ENCODE data around the gene TEAD4.

Gene TEAD4

GRCh38 chr12:2963760-2964292 lies 4.6 kb downstream of the TEAD4 start:
- ChIA-PET CTCF (interaction anchor here (1.0 kb wide), 1 partner anchor 14 kb away, joined by 3 read pairs; no protein-coding TSS in a partner anchor), POLR2A (interaction anchor here (1.2 kb wide), 1 partner anchor 73 kb away, joined by 3 read pairs; the partner anchor contains the start of gene TULP3)
- TF ChIP-seq TARDBP (IDR thresholded peaks at IDR 0.05) (no peak), FOXK2 (IDR thresholded peaks at IDR 0.05) (no peak), ARNT (IDR thresholded peaks at IDR 0.05) (no peak), FOXM1 (IDR thresholded peaks at IDR 0.05; ENCODE audit: borderline replicate concordance) (no peak), LEF1 (IDR thresholded peaks at IDR 0.05; ENCODE audit: borderline replicate concordance) (no peak), BHLHE40 (IDR thresholded peaks at IDR 0.05; ENCODE audit: borderline replicate concordance) (no peak), SP1 (IDR thresholded peaks at IDR 0.05) (no peak), SUZ12 (IDR thresholded peaks at IDR 0.05) (no peak), L3MBTL2 (conservative IDR thresholded peaks at IDR 0.05) (no peak), CTBP1 (IDR thresholded peaks at IDR 0.05; ENCODE audit: borderline replicate concordance) (no peak)
- TF ChIP-seq, protein P1, sequence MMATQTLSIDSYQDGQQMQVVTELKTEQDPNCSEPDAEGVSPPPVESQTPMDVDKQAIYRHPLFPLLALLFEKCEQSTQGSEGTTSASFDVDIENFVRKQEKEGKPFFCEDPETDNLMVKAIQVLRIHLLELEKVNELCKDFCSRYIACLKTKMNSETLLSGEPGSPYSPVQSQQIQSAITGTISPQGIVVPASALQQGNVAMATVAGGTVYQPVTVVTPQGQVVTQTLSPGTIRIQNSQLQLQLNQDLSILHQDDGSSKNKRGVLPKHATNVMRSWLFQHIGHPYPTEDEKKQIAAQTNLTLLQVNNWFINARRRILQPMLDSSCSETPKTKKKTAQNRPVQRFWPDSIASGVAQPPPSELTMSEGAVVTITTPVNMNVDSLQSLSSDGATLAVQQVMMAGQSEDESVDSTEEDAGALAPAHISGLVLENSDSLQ (IDR thresholded peaks at IDR 0.05): no peak
- DNase-seq (ENCODE audit: extremely low spot score): no peak

DNA sequence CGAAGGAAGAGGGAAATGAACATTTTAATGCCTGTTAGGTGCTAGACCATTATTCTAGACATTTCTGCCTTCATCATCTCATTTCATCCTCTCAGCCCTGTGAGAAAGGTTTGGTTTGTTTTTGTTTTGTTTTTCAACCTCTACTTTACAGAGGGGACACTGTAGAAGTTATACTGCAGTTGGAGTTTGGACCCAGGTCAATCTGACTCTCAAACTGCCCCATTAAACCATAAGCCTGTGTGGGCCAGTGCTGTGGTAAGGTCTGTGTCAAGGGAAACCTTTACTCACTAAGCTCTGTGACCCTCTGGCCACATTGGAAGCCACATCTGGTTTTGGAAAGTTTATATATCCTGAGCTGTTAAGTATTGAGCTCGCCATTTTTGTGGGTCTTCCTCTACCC lies 8.5 kb downstream of the TEAD4 start:
- POLR2A ChIA-PET: no interaction called here
- no peak for TF ChIP-seq ARNT (IDR thresholded peaks at IDR 0.05)
- CTCF ChIA-PET: interaction anchor here (0.6 to 0.7 kb wide), 2 partner anchors 46 to 236 kb away, joined by 3 read pairs; no protein-coding TSS in a partner anchor
- DNase-seq (ENCODE audit: extremely low spot score): no peak

DNA sequence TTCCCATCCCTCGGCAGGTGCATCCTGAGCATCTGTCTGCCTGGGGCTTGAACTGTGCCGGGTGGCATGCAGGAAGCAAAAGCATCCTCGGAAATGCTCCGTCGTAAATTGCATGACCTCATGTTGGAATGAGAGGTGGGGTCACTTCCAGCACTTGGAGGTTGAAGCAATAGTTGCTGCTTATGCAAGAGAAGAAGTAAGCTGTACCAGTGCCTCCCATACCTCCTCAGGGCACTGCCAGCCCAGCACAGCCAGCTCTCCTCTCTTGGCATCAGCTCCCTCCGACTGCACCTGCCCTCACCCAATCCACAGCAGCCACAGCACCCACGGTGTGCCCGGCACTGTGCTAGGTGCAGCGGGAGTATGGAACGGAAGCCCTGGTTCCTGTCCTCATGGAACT lies 11.5 kb downstream of the TEAD4 start:
- CTCF ChIA-PET: no interaction called here
- DNase-seq (ENCODE audit: extremely low spot score): no peak
- POLR2A ChIA-PET: no interaction called here
- TF ChIP-seq ARNT (IDR thresholded peaks at IDR 0.05): no peak
- TF ChIP-seq ELF4 (IDR thresholded peaks at IDR 0.05): no peak
- no peak for TF ChIP-seq ZNF384 (IDR thresholded peaks at IDR 0.05)
- TF ChIP-seq L3MBTL2 (conservative IDR thresholded peaks at IDR 0.05): no peak
- no peak for TF ChIP-seq BHLHE40 (IDR thresholded peaks at IDR 0.05; ENCODE audit: borderline replicate concordance)
- no peak for TF ChIP-seq HDGF (IDR thresholded peaks at IDR 0.05; ENCODE audit: borderline replicate concordance)
- TF ChIP-seq CTBP1 (IDR thresholded peaks at IDR 0.05; ENCODE audit: borderline replicate concordance): no peak
- TF ChIP-seq SP1 (IDR thresholded peaks at IDR 0.05): no peak
- TF ChIP-seq SUZ12 (IDR thresholded peaks at IDR 0.05): no peak
- TF ChIP-seq FOXM1 (IDR thresholded peaks at IDR 0.05; ENCODE audit: borderline replicate concordance): no peak
- TF ChIP-seq, protein P1 (IDR thresholded peaks at IDR 0.05): no peak
- no peak for TF ChIP-seq LEF1 (IDR thresholded peaks at IDR 0.05; ENCODE audit: borderline replicate concordance)
- no peak for TF ChIP-seq FOXK2 (IDR thresholded peaks at IDR 0.05)
- no peak for TF ChIP-seq FOXA1 (IDR thresholded peaks at IDR 0.05)
- no peak for TF ChIP-seq NFRKB (IDR thresholded peaks at IDR 0.05)

DNA sequence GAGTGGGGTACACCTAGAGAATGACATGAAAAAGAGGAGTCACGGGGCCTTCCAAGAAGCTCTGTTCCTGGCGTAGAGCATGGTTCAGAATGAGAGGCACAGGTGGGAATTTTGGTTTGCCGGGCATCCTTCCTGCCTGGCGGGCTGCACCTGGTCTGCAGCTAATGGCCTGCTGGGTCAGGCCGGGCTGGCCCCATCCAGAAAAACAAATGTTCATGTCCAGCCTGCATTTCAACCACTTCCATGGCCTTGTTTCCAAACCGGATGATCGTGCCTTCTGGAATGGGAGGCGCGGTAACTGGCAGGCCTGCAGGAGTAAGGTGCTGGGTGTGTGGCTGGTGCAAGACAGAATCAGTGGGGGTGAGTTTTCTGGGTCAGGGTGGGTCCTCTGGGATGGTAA lies 14.4 kb downstream of the TEAD4 start:
- POLR2A ChIA-PET: no interaction called here

GRCh38 chr12:2974560-2974971 lies 15.4 kb downstream of the TEAD4 start:
- no peak for DNase-seq (ENCODE audit: extremely low spot score)
- no peak for TF ChIP-seq ELF4 (IDR thresholded peaks at IDR 0.05)
- TF ChIP-seq LEF1 (IDR thresholded peaks at IDR 0.05; ENCODE audit: borderline replicate concordance): no peak
- no peak for TF ChIP-seq ARNT (IDR thresholded peaks at IDR 0.05)
- no peak for TF ChIP-seq FOXK2 (IDR thresholded peaks at IDR 0.05)
- TF ChIP-seq TARDBP (IDR thresholded peaks at IDR 0.05): no peak
- no peak for TF ChIP-seq BHLHE40 (IDR thresholded peaks at IDR 0.05; ENCODE audit: borderline replicate concordance)
- ChIA-PET POLR2A (no interaction called here), CTCF (no interaction called here)

More for the DNA sequence above, 14.4 kb downstream of the TEAD4 start:
- DNase-seq (ENCODE audit: extremely low spot score): no peak
- CTCF ChIA-PET: no interaction called here
- TF ChIP-seq SUZ12 (IDR thresholded peaks at IDR 0.05) (no peak), ELF4 (IDR thresholded peaks at IDR 0.05) (no peak), HDGF (IDR thresholded peaks at IDR 0.05; ENCODE audit: borderline replicate concordance) (no peak), SP1 (IDR thresholded peaks at IDR 0.05) (no peak), LEF1 (IDR thresholded peaks at IDR 0.05; ENCODE audit: borderline replicate concordance) (no peak), ZNF384 (IDR thresholded peaks at IDR 0.05) (no peak), FOXA1 (IDR thresholded peaks at IDR 0.05) (no peak), CTBP1 (IDR thresholded peaks at IDR 0.05; ENCODE audit: borderline replicate concordance) (no peak), NFRKB (IDR thresholded peaks at IDR 0.05) (no peak), FOXK2 (IDR thresholded peaks at IDR 0.05) (no peak), L3MBTL2 (conservative IDR thresholded peaks at IDR 0.05) (no peak), ARNT (IDR thresholded peaks at IDR 0.05) (no peak), BHLHE40 (IDR thresholded peaks at IDR 0.05; ENCODE audit: borderline replicate concordance) (no peak), FOXM1 (IDR thresholded peaks at IDR 0.05; ENCODE audit: borderline replicate concordance) (no peak), TARDBP (IDR thresholded peaks at IDR 0.05) (no peak)
- TF ChIP-seq, protein P1 (IDR thresholded peaks at IDR 0.05): no peak

DNA sequence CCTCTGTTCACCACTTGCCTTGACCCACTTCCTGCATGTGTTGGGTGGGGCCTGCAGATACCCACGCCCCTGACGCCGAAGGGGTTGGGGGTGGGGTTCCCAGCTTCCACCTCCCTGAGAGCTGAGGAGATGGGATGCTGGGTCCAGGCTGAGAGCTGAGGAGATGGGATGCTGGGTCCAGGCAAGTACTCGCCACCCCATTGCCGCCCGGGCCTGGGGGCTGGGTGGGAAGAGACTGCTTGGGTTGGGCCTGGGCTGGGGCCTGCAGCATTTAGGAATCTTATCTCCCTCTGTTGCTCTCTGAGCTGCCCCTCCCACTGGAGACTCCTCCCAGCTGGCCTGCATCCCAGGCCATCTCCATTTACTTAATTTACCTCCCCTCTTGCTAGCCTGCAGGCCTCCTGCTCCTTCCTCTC lies 17.4 kb downstream of the TEAD4 start:
- CTCF ChIA-PET: no interaction called here
- POLR2A ChIA-PET: interaction anchor here (1.1 kb wide), 1 partner anchor 18 kb away, joined by 3 read pairs; no protein-coding TSS in a partner anchor
- TF ChIP-seq NFRKB (IDR thresholded peaks at IDR 0.05) (no peak), ARNT (IDR thresholded peaks at IDR 0.05) (no peak), ZNF384 (IDR thresholded peaks at IDR 0.05) (no peak), FOXM1 (IDR thresholded peaks at IDR 0.05; ENCODE audit: borderline replicate concordance) (no peak), CTBP1 (IDR thresholded peaks at IDR 0.05; ENCODE audit: borderline replicate concordance) (no peak), SP1 (IDR thresholded peaks at IDR 0.05) (no peak)
- DNase-seq (ENCODE audit: extremely low spot score): no peak
